ENCODE results near the gene KAT6B. TPM values are rescaled to one million over a fixed set of nuclear protein-coding genes. Genes with fewer than 3 reads are reported as not detected.

KAT6B gene
- total RNA-seq, 4 donors from 2014 or later, result 45.6 to 48.9 (median 47.5) TPM

- TF ChIP-seq, protein P1, sequence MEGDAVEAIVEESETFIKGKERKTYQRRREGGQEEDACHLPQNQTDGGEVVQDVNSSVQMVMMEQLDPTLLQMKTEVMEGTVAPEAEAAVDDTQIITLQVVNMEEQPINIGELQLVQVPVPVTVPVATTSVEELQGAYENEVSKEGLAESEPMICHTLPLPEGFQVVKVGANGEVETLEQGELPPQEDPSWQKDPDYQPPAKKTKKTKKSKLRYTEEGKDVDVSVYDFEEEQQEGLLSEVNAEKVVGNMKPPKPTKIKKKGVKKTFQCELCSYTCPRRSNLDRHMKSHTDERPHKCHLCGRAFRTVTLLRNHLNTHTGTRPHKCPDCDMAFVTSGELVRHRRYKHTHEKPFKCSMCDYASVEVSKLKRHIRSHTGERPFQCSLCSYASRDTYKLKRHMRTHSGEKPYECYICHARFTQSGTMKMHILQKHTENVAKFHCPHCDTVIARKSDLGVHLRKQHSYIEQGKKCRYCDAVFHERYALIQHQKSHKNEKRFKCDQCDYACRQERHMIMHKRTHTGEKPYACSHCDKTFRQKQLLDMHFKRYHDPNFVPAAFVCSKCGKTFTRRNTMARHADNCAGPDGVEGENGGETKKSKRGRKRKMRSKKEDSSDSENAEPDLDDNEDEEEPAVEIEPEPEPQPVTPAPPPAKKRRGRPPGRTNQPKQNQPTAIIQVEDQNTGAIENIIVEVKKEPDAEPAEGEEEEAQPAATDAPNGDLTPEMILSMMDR (IDR thresholded peaks at IDR 0.05; ENCODE audit: low read depth), result no peak
Observed at GRCh38 chr10:74916283-74916682, 89.9 kb downstream of the KAT6B start.

- TF ChIP-seq, protein P1 (IDR thresholded peaks at IDR 0.05; ENCODE audit: low read depth), result no peak
Observed at GRCh38 chr10:74917481-74918077, 91.2 kb downstream of the KAT6B start.

DNA sequence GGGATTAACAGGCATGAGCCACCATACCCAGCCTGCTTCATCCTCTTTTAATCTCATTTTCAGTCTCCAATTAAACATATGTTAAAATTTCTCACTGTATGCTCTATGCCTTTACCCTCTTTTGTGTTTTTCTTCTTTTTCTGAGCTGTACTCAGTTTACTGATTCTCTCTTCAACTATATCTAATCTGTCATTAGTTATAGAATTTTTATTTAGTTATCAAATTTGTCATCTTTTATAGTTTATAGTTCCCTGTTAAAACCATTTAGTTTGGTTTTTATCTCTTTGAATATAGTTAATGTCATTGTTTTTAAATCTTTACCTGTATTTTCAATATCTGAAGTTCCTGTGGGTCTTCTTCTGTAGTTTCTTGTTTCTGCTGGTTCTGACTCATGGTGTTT lies 93.3 kb downstream of the KAT6B start:
- TF ChIP-seq, protein P1 (IDR thresholded peaks at IDR 0.05; ENCODE audit: low read depth), result no peak

- TF ChIP-seq, protein P1 (IDR thresholded peaks at IDR 0.05; ENCODE audit: low read depth), result no peak
Observed at GRCh38 chr10:74921744-74922143, 95.3 kb downstream of the KAT6B start.

- TF ChIP-seq, protein P1 (IDR thresholded peaks at IDR 0.05; ENCODE audit: low read depth), result no peak
Observed at GRCh38 chr10:74922921-74923320, 96.5 kb downstream of the KAT6B start.

DNA sequence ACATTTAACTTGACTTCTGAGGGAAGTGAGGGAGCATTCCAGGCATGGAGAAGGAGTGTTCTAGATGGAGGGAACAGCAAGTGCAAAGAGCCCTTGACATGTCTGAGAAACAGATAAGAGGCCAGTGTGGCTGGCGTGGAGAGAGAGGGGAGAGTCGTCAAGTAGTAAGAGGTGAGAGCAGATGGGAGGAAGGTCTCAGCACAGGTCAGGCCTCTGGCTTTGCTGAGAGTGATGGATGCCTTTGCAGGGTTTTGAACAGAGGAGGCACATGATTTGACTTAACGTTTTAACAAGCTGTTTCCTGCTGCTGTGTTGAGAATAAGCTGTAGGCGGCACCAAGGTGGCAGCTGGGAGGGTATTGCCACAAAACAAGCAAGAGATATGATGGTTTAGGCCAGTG lies 97.2 kb downstream of the KAT6B start:
- TF ChIP-seq, protein P1 (IDR thresholded peaks at IDR 0.05; ENCODE audit: low read depth), result no peak

DNA sequence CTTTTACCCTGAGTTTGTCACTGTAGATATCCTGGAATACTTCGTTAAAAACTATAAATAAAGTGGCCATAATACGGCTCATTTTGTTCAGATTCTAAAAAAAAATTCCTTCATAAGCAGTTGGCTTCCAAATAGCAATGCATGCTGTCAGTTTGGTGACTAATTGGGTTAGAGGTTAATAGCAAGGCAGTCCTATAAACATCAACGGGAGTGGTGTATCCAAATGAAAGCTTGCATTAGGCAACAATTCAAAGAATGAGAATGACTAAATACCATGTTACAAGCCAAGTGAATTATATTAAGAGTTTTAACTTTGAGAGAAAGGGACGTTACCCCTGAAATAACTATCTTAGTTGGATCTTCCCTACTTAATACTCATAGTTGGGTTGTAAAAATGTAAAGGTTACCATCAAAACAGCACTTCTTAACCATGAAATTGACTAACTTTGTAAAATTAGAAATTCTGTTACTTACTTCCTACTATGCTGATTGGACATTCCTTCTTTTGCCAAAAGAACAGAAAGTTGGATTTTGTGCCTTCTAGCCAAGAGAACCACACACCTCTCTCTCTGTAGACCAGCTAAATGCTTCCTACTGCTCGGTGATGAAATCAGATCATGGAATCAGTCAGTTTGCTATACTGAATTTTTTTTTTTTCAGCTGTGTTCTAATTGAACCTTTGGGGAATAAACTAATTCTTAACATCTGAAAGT lies 98.0 kb downstream of the KAT6B start:
- TF ChIP-seq, protein P1 (IDR thresholded peaks at IDR 0.05; ENCODE audit: low read depth), result no peak

All from subcutaneous adipose tissue (tissue), 4 donors.